Measurements from ENCODE around the gene CNTN6.

CNTN6 gene

GRCh38 chr3:1092061-1092460 lies 763 bp upstream of the CNTN6 start:
- no peaks in the 10 kb centered on the region for H3K9me3 ChIP-seq
- no peaks in the 10 kb centered on the region for H3K36me3 ChIP-seq
- H3K4me3 ChIP-seq (ENCODE audit: low read depth, low read length): no peak overlapping the region
- H3K4me1 ChIP-seq: no peaks in the 10 kb centered on the region
- TF ChIP-seq CTCF (IDR thresholded peaks at IDR 0.05; ENCODE audit: low read depth, low read length): no peak
- DNase-seq: no peak
- no peaks in the 10 kb centered on the region for H3K27me3 ChIP-seq

DNA sequence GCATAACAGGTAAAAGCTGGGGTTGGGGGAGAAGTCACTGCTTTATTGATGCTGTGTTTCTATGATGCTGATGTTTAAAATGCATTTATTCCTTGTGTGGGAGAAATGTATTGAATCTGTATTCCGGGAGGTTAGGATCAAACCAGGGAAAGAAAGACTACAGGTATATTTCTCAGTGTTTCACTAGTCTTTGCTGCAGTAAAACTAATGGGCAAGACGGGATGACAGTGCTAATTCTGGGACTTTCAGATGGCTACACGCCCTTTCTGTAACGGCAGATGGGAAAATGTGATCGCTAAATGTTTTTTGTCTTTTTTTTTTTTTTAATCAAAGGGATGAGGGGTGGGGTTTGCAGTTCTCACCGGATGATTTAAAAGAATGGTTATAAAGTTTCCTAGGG lies 393 bp downstream of the CNTN6 start:
- no peak for TF ChIP-seq CTCF (IDR thresholded peaks at IDR 0.05; ENCODE audit: low read depth, low read length)
- no peaks in the 10 kb centered on the region for H3K9me3 ChIP-seq
- no peak for DNase-seq

DNA sequence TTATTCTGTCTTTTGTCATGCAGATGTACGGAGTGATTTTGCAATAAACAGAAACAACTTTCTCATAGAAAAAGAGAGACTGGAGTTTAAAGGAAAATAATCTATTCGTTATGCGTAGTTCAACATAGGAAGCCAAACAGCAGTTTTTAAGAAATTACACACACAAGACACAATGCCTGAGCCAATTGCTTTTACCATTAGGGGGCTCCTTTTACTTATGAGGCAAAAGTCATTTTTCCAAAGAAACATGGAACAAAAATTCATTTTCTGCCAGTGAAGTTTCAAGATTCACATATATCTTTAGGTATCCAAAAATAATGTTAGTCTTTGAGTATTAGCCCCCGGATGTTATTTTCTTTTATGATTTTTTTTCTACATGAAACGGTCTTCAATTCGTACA lies 10.7 kb downstream of the CNTN6 start:
- H3K9me3 ChIP-seq: no peaks in the 10 kb centered on the region
- TF ChIP-seq CTCF (IDR thresholded peaks at IDR 0.05; ENCODE audit: low read depth, low read length): no peak
- no peak overlapping the region for H3K4me3 ChIP-seq (ENCODE audit: low read depth, low read length)
- no peak for DNase-seq
- H3K36me3 ChIP-seq: no peaks in the 10 kb centered on the region
- H3K27me3 ChIP-seq: no peaks in the 10 kb centered on the region
- H3K4me1 ChIP-seq: no peaks in the 10 kb centered on the region

More for the DNA sequence above, 393 bp downstream of the CNTN6 start:
- Histone ChIP-seq H3K36me3 (no peaks in the 10 kb centered on the region), H3K27me3 (no peaks in the 10 kb centered on the region), H3K4me3 (ENCODE audit: low read depth, low read length) (no peak overlapping the region), H3K4me1 (no peaks in the 10 kb centered on the region)

GRCh38 chr3:1117843-1118473 lies 25.1 kb downstream of the CNTN6 start:
- TF ChIP-seq CTCF (IDR thresholded peaks at IDR 0.05; ENCODE audit: low read depth, low read length): no peak
- H3K36me3 ChIP-seq: no peaks in the 10 kb centered on the region
- no peaks in the 10 kb centered on the region for H3K27me3 ChIP-seq
- H3K9me3 ChIP-seq: no peaks in the 10 kb centered on the region
- no peak overlapping the region for H3K4me3 ChIP-seq (ENCODE audit: low read depth, low read length)
- no peak for DNase-seq
- H3K4me1 ChIP-seq: no peaks in the 10 kb centered on the region

DNA sequence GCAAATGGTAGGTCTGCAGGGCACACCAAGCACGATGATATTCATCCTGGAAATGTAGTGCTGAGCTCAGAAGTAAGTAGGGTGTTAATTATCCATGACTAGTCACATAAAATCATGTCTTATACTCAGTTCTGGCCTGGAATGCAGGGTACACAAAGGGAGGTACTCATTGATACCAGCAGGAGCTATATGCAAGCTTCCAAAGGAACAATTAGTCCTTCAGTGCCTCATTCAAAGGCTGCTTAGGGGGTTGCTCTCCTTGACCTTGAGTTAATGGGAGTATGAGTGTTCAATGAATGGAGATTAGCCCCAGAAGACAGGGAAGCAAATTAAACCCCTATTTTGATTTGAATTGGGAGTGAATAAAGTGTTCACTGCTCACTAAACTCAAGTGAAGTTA lies 38.3 kb downstream of the CNTN6 start:
- H3K36me3 ChIP-seq: no peaks in the 10 kb centered on the region
- no peaks in the 10 kb centered on the region for H3K4me1 ChIP-seq
- no peak for TF ChIP-seq CTCF (IDR thresholded peaks at IDR 0.05; ENCODE audit: low read depth, low read length)
- H3K9me3 ChIP-seq: no peaks in the 10 kb centered on the region
- no peak for DNase-seq
- H3K27me3 ChIP-seq: no peaks in the 10 kb centered on the region
- H3K4me3 ChIP-seq (ENCODE audit: low read depth, low read length): no peak overlapping the region

DNA sequence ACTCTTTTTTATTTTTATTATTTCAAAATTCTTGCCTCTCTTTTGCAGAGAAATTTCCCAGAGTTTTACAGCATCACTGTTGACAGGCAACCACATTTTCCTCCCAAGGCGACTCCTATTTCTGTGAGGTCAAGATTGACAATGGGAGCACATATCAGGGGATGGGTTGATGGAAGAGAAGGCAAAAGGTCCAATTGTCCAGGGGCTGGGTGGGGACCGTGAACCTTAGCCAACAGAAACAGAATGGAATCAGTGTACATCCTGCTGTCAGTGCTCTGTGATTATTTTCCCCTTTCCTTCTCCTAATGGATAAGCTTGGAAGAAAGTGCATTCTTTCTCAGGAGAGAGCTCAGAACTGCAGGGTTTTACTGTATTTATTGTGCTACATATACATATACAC lies 42.4 kb downstream of the CNTN6 start:
- Histone ChIP-seq H3K4me3 (ENCODE audit: low read depth, low read length) (no peak overlapping the region), H3K36me3 (no peaks in the 10 kb centered on the region)
- TF ChIP-seq CTCF (IDR thresholded peaks at IDR 0.05; ENCODE audit: low read depth, low read length): no peak

More for the DNA sequence above, 42.4 kb downstream of the CNTN6 start:
- no peaks in the 10 kb centered on the region for H3K4me1 ChIP-seq
- no peaks in the 10 kb centered on the region for H3K27me3 ChIP-seq
- DNase-seq: no peak
- H3K9me3 ChIP-seq: no peaks in the 10 kb centered on the region
